ENCODE measurements around the gene MIS18A.

GRCh38 chr21:32240851-32241687 lies 37.8 kb downstream of the MIS18A start:
- TF ChIP-seq EZH2 (IDR thresholded peaks at IDR 0.05; ENCODE audit: low read depth) (no peak), CTCF (conservative IDR thresholded peaks at IDR 0.05) (no peak)
